ENCODE data around the gene ERC2.

Gene ERC2

DNA sequence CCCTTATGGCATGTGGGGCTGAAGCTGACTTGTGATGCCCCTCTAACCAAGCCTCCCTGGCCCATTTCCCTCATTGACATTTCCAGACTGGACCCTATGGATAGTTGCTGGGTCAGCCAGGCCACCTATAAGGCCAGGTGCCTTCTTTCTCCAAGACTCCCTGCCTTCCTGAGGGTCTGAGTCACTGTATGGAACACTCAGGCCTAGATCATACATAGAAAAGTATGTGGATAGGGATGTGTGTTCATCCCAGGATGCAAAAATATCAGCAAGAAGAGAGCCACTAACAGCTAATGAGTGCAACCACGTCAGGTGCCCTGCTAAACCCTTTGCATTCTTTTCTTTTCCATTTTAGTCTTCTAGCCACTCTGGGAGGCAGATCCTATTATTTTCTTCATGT lies 812.7 kb downstream of the ERC2 start:
- DNase-seq (ENCODE audit: low spot score) (no peak), FAIRE-seq (no peak)

DNA sequence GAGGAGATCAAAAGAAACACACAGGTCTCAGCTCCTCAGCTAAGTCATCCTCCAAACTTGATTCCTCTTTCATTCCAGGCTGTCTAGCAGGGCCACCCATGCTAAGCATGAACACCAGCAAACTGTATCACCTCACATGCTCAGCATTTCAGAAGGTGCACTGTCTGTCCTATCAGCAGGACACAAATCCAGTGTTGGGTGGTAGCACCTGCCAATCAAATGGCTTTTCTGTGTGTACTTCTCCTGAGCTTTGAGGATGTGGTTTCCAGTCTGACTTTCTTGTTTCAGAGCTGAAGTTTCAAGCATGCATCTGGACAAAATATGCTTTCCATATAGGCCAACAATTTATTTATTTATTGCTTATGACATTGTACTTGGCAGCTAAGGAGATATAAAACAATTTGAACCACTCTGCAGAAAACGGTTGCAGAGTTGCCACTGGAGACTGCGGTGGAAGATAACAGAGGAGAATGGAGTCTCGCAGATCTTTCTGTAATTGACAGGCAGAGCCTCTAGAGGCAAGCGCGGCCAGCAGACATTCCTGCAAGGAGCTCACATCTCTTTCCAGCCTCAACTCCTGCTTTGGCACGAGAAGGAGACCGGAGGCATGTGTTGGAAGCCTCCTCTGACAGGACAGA lies 814.0 kb downstream of the ERC2 start:
- DNase-seq (ENCODE audit: low spot score) (no peak), FAIRE-seq (no peak)

DNA sequence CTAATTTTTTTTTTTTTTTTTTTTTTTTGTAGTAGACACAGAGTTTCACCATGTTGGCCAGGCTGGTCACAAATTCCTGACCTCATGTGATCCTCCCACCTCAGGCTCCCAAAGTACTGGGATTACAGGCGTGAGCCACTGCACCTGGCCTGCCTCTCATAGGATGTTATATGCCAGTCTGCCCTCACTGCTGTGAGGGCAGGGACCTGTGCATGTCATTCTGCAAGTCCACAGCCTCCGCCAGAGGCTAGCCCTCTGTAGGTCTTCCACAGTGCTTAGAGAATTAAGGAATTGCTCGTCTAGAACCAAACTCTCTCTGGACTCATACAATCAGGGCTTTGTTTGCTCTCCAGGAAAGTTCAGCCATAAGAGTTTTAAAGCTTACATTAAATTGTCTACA lies 817.3 kb downstream of the ERC2 start:
- FAIRE-seq (no peak), DNase-seq (ENCODE audit: low spot score) (no peak)

DNA sequence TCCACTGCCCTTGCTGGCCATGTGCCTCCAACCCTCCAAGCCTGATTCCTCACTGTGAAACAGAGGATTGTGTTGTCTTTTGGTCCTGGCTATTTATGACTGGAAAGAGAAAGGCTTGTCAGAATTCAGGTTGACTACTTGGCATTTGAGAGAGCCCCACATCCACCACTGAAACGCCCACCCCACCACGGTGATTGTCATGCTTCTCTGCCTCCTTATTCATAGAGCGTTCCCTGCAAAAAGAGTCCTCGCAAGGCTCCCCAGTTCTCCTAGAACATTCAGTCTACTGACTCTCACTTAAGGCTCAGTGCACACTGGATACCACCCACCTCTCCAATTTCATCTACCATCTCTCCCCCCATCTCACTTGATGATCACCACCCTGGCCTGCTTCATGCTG lies 818.3 kb downstream of the ERC2 start:
- FAIRE-seq: no peak
- DNase-seq (ENCODE audit: low spot score): no peak

DNA sequence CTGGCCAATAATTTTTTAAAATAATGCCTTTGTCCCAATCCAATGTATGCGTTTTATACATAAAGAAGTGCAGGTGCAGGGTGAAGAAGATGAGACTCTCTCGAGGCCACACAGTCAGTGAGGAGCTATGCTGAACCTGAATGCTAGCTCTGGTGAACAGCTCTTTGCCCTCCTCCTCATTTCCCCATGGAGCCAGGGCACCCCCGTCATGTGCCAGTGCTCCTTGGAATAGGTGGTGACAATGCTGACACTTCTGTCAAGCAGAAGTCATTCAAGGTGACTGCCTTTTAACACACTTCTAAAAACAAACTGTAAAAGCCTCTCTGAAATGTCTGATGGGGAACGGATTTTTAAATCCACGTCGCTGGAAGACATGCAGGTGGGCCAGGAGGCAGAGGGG lies 818.7 kb downstream of the ERC2 start:
- no peak for FAIRE-seq
- no peak for DNase-seq (ENCODE audit: low spot score)

DNA sequence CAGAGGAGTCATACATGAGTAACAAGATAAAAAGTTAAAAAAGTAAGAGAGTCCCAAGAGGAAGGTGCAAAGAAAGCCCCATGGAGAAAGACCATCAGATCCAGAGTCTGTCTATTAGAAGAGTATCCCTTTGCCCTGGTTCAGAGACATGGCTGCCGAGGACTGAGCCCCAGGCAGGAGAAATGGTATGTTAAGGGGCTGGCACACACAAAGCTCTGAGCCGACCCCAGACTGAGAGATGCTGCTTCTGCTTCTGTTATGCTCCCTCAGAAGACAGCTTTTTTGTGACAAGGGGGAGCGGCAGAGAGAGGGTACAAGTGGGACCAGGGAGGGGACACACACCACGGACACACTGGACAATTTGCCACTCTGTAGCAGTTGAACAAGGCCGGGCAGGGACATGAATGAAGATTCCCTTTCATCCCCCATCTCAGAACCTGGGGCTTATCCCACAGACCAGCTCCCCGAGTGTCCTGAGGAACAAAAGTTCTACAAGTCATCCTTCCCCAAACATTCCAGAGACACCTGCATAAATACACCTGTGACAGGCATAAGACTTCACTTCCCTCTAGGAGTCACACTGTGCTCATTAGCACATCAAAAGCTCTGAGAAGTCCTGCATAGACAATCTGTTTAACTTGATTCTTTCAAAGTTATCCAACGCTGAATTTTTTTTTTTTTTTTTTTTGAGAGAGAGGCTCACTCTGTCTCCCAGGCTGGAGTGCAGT lies 819.5 kb downstream of the ERC2 start:
- no peak for FAIRE-seq

DNA sequence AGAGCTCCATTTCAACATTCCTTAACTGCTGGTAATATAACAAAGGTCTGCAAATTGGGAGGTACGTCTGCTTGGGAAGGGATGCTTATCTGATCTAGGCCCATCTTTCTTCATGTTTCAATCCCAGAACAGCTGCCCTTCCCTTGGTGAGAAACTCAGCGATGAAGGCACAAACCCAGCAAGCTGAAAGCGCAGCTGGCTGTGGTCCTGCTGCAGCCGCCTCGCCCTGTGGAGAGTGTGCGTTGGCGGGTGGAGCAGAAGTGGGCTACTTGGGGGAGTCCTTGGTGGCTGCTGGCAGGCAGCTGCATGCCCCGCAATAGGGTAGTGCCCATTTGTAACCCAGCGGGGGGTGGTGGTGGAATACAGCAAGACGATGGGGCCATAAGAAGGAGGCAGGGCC lies 820.6 kb downstream of the ERC2 start:
- no peak for FAIRE-seq
- DNase-seq (ENCODE audit: low spot score): no peak

More for the DNA sequence above, 819.5 kb downstream of the ERC2 start:
- no peak for DNase-seq (ENCODE audit: low spot score)

DNA sequence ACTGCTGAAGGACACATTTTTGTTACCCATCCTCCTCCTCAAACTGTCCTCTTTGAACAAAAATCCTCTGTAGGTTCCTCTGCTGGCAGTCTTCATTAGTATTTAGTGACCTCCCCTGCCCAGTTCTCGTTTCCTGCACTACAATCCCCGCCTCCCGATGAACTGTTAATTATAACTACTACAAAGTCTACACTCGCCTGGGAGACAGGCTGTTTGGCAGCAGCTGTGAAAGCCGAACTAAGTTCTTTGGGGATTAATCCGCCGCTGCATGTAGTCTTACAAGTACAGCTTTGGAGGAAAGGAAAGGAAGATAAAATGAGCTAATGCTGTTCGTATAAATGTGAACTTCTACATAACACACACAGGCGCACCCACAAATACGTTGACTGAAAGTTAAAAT lies 821.2 kb downstream of the ERC2 start:
- DNase-seq (ENCODE audit: low spot score) (no peak), FAIRE-seq (no peak)

DNA sequence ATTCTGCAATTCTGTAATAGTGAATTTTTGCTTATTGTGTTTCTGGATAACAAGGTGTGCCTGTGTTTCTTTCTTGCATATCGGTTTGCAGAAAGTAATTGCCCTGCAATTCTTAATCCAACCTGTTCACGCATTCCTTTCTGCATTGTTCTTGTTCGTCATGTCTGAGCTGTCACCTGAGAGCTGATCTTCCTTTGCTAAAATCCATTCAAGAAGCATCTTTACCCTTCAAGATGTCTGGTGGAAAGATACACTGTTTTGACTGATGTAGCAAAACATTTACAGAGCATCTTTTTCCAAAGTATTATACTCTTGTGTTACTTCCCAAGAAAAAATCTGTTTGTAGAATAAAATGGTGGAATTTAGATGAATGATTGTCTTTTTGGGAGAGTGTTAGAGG lies 822.1 kb downstream of the ERC2 start:
- no peak for DNase-seq (ENCODE audit: low spot score)
- no peak for FAIRE-seq

DNA sequence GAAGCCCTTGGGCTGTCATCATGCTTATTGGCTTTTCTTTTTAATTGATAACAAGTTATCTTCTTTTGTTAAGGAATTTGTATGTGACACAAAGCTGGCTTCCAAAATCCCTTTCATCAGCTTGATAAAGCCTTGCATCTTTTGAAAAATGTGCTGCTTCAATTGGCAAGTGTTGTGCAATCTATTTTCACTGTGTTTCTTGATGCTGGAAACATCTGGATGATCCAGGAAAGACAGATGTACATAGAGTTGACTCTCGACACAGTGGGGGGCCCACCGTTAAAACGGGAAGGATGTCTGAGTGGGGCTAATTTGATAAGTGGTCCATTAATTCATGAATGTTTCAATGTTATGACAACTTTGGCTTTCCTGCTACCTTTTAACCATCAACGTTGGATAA lies 822.8 kb downstream of the ERC2 start:
- DNase-seq (ENCODE audit: low spot score) (no peak), FAIRE-seq (no peak)

DNA sequence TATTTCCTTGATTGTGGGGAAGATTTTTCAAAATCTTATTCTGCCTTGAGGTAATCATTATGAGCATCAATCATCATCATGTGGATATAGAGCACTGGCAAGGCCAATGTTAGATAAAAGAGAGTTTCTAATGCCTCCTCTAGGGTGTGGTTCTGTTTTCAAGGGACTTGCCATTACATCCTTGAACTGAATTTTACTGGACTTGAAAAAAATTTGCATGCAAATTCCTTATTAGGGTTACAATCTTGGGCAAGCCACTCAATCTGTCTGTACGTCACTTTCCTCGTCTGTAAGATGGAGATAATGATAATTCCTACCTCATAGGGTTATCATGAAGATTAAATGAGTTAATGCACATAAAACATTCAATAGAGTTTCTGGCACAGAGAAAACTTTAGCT lies 825.0 kb downstream of the ERC2 start:
- DNase-seq (ENCODE audit: low spot score) (no peak), FAIRE-seq (no peak)

DNA sequence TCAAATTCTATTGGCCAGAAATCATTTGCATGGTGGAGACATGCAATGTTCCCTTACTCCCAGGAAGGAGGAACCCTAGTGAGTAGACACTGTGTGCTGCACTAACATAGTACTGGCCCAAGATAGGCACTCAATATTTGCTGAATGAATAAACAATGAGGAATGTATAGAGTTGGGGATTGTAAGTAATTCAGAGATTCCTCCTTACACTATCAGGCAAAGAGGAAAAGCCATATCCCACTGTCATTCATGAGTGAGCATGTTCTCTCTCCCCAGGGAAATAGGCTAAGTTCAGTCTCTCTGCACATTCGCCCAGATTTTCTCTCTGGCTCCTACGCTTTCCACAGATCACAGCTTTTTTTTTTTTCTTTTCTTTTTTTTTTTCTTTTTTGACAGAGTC lies 826.3 kb downstream of the ERC2 start:
- FAIRE-seq: no peak
- DNase-seq (ENCODE audit: low spot score): no peak

DNA sequence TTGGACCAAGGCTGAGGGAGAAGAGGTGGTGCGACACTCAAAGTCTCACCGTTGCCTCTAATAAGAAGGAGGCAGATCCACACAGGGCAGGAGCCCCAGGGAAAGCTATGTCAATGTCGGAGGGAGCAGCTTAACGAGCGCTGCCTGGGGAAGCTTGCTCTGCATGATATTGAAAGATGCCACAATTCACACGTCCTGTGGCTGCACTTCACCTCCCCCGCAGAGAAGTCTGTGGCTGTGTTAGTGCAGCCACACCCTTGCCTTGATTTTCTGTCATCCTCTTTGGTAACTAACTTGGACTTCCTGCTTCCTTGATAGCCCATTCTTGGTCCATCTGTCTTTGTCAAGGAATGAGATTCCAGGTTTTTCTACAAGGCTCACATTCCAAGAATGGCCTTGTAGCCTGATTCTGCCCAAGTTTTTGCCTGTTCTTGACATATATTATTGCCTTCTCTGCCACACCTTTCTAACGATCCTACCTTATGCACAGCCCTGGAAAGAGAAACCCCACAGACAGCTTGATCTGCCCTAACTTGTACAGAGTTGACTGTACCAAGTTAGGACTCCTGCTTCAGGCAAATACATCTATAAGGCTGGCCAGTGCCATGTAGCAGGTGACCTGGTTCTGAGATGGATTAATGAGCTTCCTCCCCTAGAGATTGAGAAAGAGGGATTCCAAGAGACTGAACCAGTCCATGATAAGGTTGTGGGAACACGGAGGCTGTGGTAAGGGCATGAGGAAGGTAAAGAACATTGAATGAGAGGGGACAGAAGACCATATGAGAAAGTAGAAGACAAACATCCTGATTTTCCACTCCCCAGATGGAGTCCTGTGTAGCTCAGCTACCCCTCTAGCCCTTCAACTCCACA lies 828.1 kb downstream of the ERC2 start:
- no peak for DNase-seq (ENCODE audit: low spot score)
- FAIRE-seq: no peak

DNA sequence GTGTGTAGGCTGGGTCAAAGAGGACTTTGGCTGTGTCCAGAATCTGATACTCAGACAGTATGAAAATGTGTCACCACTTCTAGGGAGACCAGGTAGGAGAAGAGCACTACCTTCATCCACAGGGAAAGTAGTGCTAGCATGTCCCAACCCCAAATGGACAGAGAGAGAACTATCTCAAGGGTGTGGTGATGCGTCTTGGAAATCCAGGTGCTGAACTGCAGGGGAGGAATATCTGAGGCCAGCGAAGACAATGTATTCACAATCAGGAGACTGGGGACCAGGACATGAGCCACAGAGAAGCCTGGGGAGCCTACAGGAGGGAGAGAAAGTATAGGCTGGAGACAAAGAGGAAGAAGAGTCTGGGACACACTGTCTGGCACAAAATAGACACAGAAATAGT lies 829.1 kb downstream of the ERC2 start:
- FAIRE-seq (no peak), DNase-seq (ENCODE audit: low spot score) (no peak)

DNA sequence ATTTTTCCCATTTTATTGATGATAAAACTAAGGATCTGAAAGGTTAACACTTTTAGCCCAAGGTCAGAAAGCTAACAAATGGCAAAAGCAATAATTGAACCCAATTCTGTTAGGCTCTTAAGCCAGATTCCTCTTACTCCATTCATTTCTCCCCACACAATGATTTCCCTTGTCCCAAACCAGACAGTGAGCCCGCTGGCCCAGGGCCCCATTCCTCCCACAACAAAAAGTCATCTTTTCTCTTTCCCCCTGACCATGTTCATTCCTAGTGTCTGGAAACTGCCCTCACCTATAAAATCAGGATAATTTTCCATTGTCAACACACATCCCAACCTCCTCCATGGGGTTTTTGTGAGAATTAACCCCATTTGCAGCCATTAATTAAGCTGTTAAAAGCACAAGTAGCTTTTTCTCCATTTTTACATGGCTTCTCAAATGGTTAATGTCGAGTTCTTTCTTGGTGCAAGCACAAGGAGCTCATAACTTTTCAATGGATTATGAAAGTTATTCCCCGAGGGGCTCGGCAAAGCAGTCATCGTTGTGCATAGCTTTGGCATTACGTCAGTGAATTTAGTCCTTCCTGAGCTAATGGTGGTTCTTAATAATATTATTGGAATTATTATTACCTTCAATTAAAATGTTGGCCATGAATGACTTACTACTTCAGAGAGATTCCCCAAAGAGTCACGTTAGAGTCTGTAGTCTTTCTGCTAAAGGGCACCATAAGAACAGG lies 830.2 kb downstream of the ERC2 start:
- FAIRE-seq (no peak), DNase-seq (ENCODE audit: low spot score) (no peak)

DNA sequence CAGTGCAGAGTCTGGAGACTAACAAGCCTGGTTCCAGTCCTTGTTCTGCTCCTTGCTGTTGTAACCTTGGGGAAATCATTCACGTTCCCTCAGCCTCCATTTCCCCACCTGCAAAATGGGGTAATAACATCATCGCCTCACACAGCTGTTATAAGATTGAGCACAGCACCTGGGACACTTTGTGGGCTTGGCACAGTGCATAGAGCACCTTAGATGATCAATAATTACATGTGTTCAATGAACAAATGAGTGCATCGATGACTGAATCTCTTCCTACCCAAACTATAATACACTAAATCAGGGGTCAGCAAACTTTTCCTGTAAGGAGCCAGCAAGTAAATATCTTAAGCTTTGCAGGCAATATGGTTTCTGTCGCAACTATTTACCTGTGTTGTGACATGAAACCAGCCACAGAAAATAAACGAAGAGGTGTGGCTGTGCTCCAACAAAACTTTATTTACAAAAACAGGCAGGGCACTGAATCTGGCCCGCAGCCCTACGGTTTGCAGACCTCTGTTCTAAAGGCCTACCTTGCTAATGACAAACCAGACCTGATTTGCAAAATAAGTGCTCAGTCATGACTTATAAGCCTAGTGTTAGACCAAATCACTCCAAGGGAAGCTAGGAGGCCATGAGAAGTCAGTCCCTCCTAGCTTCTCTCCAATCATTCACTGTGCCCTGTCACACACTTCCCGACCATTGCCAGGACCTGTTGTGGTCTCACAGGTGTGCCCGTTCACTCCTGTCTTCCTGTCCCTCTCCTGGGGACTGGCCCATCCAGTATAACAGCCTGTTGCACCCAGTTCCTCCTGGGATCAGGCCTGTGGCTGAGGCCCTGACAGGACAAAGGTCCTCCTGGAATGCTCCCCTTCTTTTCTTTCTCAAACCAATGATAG lies 831.7 kb downstream of the ERC2 start:
- DNase-seq (ENCODE audit: low spot score) (no peak), FAIRE-seq (no peak)

DNA sequence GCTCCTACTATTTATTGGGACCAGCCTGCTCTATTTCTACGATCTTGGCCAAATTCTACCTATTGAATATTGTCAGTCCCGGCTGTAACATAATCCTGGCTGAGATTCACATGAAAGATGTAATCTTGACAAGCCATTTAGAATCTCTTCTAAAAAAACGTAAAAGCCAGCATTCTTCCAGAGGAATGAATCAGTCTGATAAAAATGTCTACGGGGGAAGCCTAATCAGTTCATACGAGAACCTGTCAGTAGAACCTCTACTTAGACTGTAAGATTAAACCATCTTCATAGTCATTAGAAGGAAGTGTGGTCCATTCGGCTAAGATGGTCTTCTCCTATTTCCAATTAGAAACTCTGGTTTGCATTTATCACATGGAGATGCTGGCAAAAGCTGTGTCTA lies 833.9 kb downstream of the ERC2 start:
- FAIRE-seq: no peak
- no peak for DNase-seq (ENCODE audit: low spot score)

DNA sequence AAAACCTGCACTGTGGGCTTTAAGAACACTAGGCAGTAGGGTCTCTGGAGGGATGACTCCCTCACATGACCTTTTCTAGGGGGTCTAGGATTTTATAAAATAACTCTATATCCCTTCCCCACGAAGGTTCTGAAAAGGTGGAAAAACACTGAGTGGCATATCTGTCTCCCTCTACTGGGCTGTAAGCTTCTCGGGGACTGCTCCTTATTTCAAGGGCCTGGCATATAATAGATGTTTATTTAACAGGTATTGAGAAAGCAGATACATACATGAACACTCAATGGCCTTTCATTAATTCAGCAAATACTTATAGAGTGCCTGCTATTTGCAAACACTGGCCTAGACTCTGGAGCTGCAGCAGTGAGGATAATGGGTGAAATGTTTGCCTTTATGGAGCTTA lies 834.9 kb downstream of the ERC2 start:
- DNase-seq (ENCODE audit: low spot score) (no peak), FAIRE-seq (no peak)

DNA sequence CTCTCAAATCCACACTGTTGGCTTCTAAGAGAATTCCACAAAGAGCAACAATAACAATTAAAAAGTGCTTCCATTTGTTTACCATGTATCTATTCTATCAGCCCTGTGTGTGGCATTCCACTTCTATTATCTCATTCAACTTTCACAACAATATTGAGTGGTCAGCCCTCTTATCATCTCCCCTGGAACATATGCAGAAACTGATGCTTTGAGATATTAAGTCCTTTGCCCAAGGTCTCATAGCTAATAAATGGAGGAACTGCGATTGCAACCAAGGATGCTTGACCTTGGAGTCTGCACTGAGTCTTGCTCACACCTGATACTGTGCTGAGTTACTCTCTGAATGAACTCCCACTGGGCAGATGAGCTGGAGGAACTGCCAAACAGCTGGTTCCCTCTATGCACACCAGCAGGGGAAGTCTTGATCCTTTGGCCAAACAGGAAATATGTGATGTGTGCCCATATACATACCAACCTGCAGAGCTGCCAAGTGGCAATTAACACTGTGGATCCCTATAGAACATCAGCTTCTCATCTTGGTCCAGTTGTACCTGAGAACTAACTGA lies 836.4 kb downstream of the ERC2 start:
- DNase-seq (ENCODE audit: low spot score) (no peak), FAIRE-seq (no peak)

DNA sequence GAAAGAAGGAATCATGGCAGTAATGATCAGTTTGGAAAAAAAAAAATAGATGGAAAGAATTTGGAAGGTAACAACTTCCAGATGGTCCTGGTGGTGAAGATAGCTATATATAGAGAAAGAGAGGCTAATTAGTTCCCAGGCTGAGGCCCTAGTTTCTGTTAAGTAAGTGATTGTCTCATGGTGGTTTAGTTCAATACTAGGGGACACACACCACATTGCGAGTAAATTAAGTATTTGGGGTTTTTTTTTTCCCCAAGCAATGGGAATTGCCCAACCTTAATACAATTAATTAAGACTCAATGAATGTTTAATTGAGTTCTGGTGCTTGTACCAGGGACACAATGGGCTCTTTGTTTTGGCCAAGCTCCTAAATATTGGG lies 837.4 kb downstream of the ERC2 start:
- no peak for DNase-seq (ENCODE audit: low spot score)
- FAIRE-seq: no peak

All from RCC 7860 (cell line).